ENCODE data around the gene SERPINA9.
A peak's percentile ranks its signal among the peaks of the same experiment; 100 is the strongest.
"Not testable (repeated sequence)": the region's sequence is repeated elsewhere in the genome, so short reads cannot be mapped to it uniquely, and the experiment has no call there.

SERPINA9 gene

DNA sequence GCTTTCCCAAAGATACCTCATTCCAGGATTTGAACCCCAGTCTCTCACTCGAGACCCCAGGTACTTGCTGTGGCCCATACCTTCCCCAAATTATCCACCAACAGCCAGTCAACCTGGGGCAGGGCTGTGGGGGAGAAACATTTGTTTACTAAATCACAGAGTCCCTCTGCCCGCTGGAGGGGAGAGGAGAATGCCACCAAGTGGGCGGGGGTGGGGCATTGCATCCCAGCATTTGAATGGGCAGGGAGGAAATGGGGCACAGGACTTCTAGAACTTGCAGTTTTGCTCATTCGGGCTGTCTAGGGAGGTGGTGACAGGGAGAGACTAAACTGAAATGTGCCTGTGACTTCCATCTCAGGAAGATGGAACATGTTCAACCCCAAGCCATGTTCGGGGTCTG is 10.9 kb upstream of the SERPINA9 start:
- DNase-seq (ENCODE audit: low spot score) = no peak

DNA sequence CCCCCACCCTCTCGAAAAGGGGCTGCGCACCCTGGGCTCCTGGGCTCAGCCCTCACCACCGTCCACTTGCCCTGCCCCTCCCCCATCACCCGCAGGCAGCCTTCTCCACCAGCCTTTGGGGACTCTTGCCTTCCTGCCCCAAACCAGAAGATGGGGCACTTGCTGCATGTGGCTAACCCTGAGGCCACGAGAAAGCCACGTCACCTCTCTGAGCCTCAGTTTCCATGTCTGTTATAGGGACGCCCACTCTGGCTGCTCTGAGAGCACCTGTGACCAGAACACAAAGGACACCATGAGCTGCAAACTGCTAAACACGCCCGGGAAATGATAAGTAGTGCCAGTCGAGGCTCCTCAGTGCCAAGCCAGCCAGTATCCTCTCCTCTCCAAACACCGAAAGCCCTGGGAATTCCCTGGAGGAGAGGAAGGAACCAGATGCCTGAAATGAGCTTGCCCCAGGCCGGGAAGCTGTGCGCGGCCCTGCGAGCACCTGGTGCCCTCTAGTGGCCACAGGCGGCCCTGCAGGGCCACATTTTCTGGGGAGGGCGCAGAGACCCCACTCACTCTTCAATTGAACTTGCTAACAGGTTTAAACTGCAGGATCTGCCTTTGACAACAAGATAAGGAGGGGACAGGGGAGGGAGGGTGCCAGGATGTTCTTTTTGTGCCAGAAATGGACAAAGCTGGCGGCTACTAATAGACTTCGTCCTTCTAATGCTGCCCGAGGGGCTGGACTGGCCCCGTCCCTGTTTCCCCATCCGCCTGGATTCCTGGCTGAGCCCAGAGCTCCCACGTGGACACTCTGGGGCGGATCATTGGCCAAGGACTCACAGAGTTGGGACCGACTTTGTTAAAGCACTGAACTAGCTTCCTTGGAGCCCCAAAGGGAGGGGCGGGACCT is 10.2 kb upstream of the SERPINA9 start:
- DNase-seq (ENCODE audit: low spot score) = peak; percentile 63

DNA sequence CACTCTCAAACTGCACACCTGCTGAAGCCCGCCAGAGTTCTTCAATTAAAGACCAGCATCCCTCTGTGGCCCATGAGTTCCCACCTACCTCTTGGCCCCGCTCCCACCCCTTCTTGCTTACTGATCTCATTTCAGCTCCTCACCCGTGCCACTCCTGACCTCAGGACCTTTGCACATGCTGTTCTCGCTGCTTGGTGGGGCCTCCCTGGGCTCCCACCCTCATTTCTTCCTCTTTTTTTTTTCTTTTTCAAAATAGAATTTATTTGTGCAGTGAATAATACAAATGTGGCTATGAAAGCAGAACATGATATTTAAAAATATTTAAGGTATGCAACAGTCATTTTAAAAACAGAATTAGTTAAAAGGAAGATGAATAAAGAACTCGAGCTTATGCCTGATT is 8.5 kb upstream of the SERPINA9 start:
- DNase-seq (ENCODE audit: low spot score) = no peak

DNA sequence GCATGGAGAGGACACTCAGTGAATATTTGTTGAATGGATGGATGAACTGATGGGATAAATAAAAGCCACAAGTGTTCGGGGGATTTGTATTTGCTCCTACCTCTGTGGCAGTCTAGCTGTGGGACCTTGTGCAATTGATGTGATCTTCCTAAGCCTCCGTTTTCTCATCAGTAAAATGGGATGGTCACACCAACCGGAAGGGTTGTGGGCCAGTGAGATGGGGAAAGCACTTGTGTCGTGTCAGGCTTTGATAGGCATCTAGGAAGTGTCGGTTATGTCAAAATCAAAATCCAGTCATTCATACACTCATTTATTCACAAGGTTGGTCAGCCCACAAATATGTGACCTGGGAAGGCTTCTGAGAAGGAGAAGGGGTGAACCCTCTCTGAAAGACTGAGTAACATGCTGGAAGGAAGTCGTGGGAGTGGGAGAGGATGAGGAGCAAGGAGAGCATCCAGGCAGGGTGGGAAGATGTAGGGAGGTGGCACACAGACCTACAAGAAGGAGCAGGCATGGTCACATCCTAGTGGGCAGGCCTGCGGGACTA is 7.8 kb upstream of the SERPINA9 start:
- no peak for DNase-seq (ENCODE audit: low spot score)

DNA sequence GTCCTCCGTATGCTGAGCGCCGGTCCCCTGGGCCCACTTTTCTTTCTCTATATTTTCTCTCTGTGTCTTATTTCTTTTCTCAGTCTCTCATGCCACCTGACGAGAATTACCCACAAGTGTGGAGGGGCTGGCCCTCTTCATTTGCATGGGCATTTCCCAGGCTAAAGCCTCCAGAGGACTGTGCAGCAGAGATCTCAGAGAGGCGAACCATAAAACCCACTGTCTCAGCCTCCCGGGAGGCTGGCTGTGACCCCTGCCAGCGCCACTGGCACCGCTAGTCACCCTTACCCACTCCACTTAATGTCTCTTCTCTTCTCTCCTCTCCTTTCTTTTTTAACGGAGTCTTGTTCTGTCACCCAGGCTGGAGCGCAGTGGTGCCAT is 7.1 kb upstream of the SERPINA9 start:
- no peak for DNase-seq (ENCODE audit: low spot score)

DNA sequence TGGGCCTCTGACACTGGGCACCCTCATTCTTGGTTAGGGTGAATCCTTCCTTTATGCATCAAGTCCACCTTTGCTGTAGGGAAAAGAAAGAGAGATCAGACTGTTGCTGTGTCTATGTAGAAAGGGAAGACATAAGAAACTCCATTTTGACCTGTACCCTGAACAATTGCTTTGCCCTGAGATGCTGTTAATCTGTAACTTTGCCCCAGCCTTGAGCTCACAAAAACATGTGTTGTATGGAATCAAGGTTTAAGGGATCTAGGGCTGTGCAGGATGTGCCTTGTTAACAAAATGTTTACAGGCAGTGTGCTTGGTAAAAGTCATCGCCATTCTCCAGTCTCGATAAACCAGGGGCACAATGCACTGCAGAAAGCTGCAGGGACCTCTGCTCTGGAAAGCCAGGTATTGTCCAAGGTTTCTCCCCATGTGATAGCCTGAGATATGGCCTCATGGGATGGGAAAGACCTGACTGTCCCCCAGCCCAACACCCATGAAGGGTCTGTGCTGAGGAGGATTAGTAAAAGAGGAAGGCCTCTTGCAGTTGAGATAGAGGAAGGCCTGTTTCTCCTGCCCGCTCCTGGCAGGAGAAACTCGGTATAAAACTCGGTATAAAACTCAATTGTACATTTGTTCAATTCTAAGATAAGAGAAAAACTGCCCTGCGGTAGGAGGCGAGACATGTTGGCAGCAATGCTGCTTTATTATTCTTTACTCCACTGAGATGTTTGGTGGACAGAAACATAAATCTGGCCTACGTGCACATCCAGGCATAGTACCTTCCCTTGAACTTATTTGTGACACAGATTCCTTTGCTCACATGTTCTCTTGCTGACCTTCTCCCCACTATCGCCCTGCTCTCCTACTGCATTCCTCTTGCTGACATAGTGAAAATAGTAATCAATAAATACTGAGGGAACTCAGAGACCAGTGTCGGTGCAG is 6.4 kb upstream of the SERPINA9 start:
- DNase-seq (ENCODE audit: low spot score) = not testable (repeated sequence)

DNA sequence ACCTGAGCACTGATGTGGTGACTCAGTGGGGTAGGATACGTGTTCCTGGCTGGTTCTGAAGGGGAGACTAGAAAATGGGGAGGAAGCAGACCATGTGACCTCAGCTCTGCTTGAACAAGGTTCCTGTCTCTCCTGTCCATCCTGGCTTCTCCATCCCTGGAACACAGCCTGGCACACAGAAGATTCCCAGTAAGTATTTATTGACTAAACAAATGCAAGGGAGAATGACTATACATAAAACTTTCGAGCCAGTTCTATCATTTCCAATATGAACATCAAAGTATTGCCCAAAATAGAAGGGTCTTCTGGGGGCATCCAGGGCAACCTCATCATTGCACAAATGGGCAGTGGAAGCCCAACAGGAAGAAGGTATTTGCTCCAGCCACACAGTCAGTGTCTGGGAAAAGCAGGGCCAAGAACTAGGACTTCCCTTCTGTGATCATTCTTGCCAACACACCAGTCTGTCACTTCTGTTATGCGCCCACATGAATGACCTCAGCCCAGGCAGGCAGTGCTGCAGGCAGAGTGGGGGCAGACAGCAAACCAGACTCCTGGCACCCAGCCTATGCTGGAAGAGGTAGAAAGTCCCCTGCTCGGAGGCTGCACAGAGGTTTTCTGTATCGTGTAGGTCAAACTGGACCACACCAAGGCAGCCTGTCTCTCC is 5.6 kb upstream of the SERPINA9 start:
- DNase-seq (ENCODE audit: low spot score) = peak; percentile 16

DNA sequence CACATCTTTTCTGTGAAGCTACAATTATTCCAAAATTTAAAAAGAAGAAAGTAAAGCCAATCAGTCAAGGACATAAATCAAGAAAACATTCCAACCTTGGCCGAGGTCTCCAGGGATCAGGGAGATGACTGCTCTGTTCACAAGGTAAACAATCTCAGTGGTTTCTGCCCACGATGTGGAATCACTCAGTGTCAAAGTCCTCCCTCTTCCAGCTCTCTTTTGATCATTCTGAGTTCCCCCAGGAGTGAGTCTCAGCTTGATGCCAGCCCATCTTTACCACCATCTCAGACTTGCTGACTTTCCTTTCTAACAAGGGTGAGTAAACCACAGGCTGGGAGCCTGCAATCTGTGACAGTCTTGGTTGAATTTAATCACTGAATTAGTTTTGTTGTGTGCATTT is 4.8 kb upstream of the SERPINA9 start:
- DNase-seq (ENCODE audit: low spot score) = no peak

DNA sequence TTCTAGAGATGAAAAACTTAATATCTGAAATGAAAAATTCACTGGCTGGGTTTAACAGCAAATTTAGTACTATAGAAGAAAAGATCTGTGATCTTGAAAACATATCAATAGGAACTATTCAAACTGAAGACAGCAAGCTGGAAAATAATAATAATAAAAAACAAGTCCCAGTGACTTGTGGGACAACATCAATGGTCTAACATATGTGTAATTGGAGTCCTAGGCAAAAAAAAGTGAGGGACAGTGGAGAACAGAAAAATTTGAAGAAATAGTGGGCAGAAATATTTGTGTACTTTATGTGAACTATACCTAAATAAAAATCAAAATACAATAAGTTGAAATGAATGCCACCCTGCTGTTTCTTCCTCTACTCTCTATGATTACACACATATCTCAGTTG is 2.4 kb upstream of the SERPINA9 start:
- DNase-seq (ENCODE audit: low spot score) = no peak

DNA sequence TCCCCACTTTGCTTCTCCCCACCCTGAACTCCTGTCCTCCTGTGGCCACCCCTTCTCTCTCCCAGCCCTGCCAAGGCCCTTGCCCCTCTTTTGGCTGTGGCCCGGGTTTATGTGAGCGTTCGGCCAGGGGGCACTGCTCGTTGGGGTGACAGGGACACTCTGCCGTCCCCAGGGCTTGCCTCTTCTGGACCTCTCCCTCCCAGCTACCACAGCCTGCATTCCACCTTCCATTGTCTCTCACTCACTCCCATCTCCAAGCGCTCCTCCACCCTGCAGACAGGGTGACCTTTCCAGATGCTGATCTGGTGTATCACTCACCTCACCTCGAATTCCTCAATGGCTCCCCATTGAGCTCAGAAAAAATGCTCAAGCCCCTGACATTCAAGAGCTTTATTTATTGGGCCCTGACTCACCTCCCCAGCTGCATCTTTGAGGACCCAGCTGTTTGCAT is 1.4 kb downstream of the SERPINA9 start:
- peak; percentile 26 for DNase-seq (ENCODE audit: low spot score)

DNA sequence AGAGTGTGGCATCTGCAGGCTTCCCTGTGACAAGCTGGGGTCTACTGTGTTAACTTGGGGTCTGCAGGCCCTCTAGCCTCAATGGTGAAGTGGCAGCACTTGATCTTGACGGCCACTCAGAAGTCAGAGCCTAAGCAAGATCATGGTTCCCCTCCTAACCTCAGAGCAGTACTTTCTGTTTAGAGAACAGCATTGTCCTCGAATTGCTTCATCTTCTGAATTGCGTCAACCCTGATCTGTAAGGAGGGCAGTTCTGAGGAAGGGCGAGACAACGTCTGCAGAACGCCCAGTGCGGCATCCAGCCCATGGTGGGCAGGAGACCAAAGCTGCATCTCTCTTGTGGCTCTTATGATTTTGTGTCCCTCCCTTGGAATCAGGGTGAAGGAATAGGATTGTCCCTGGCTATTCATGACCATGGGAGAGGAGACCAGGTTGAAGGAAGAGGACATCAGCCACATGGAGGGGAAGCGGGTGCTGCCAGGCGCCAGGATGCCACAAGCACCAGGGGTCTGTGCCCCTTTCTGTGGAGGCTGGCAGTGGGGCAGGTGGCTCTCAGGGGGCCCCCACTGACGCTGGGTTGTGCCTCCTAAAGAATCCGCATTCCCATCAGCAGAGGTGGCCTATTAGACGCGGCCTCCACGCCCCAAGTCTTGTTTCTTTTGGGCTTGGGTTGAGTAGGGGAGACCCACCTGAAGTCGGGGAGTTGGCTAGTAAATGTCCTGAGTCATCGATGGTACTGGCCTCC is 2.2 kb downstream of the SERPINA9 start:
- DNase-seq (ENCODE audit: low spot score) = no peak

DNA sequence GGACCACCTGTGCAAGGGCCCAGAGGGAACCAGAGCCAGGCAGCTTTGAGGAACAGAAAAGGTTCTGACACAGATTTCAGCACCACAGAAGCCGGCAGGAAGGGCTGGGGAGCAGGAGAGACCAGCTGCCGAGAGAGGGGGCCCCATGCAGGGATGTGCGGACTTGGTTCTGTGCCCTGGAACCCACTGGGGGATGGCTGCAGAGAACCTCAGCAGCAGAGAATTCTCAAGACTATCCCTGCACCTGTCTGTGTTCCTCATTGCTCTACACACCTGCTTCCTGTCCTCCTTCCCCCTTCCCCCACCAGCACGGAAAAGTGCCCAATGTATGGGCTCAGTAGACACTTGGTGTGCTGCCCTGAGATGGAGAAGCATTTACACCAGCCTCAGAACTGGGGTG is 3.2 kb downstream of the SERPINA9 start:
- no peak for DNase-seq (ENCODE audit: low spot score)

DNA sequence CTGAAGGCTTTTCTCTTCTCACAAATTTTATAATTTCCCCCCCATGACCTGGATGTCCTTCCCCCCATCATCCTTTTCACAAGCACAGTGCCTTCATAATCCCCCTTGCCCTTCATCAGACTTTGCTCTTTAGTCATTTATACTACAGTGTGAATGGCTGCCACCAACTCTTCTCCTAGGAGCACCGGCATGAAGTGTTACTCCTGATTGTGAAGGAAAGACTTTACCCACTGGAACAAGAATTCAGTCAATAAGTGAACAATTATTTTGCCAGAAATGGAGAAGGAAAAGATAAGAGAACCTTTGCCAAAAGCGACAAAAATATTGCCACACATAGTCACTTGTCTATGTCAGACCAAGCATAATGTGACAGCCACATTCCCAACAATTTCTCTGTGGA is 5.0 kb downstream of the SERPINA9 start:
- DNase-seq (ENCODE audit: low spot score) = no peak

DNA sequence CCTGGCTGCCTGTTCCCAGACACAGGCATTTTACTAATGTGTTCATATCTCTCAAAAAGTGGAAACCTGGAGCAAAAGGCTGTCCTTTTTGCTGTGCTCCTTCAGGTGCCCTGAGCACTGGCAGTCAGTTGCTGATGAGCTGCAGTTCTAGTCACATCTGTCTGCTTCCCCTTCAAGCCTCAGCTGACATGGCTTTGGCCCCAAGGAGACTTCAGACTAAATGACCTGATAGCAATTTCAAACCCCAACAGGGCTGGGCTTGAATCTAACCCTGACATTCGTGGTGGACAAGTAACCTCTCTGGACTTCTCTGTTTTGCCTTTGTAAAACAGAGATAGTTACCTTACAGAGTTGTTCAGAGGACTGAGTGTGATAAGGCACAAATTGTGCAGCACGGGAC is 5.7 kb downstream of the SERPINA9 start:
- DNase-seq (ENCODE audit: low spot score) = no peak

DNA sequence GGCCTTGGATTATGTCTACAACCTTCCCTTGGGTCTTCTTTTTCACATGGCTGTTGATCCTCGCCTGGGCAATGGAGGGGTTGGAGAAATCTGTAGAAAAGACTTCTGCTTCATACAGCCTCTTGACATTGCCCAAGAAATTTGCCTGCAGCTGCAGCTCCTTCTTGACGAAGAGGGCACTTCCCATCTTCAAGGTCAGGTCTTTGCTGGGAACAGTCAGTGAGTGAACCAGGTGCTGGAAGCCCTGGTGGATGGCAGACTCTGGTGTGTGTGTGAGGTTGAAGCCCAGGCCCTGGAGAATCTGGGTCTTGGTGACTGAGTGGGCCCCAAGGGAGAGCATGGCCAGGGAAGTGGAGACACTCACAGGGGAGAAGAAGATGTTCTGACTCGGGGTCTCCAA is 6.7 kb downstream of the SERPINA9 start:
- no peak for DNase-seq (ENCODE audit: low spot score)

DNA sequence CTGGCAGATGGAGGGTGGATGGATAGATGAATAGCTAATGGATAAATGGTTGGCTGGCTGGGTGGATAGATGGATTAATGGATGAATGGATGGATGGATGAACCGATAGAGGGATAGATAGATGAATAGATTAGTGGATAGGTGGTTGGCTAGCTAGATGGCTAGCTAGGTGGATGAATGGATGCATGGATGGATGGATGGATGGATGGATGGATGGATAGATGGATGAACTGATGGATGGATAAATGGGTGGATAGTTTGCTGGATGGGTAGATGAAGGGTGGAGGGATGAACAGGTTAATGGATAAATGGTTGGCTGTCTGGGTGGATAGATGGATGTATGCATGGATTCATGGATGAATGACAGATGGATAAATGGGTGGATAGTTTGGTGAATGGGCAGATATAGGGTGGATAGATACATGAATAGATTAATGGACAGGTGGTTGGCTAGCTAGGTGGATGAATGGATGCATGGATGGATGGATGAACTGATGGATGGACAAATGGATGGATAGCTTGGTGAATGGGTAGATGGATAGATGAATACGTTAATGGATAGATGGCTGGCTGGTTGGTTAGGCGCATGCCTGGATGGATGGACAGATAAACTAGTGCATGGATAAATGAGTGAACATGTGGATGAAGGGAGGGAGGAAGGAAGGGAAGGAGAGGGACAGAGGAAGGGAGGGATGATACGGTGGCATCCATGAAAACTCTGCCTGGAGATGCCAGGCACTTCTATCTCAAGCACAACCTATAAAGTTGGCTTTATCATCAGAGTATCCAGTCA is 8.1 kb downstream of the SERPINA9 start:
- no peak for DNase-seq (ENCODE audit: low spot score)

DNA sequence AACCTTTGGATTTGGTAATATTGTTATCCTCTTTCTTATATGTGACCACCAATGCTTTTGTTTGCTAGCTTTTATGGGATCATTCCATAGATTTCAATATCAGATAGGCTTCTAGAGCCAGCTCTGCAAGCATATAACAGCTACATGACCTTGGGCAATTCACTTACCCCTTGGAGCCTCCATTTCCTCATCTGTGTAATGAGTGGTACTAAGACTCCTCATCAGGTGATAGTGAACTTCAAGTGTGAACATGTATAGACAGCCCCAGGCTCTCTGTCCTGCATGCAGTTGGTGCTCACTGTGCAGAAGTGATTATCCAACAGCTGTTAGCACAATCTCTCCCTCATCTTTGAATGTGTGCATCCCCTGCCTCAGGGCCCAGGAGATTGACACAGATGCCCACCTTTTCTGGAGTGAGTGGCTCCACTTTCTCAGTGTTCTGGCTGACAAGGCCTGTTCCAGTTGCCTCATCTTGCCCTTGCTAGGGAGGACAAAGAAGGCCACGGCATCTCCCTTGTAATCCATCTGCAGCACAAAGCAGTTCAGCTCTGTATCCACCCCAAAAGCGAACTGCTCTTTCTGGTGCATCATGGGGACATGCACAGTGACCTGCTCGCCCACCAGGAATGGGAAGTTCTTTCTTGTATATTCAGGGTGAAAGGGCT is 9.2 kb downstream of the SERPINA9 start:
- DNase-seq (ENCODE audit: low spot score) = no peak

DNA sequence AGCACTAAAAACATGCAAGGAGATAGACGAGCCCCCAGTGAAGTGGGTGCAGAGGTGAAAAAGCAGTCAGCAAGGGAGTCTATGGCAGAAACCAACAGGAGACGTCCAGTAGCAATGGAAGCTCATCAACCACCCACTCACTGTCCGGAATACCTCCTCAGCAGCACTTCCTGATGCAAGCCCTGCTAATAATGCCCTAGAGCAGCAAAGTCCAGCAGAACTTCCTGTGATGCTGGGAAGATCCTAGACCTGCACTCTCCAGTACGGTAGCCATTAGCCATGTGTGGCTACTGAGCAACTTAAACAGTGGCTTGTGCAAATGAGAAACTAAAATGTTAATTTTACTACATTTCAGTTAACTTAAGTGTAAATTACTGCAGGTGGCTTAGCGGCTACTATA is 11.0 kb downstream of the SERPINA9 start:
- DNase-seq (ENCODE audit: low spot score) = no peak

DNA sequence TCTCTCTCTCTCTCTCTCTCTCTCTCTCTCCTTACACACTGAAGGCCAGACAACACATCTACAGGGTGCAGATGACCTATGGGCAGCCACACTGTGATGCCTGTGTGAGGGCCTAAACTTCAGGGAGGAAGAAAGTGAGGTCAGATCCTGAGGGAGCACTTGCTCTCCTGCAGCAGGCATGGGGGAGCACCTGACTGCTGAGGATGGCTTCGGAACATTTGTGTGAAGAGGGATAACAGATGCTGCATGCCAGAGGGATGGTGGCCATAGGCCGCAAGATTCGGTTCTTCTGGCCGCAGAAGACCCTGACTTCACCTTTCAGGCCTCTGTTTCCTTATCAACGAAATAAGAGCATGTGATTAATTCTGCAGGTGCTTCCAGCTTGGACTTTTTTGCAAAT is 11.7 kb downstream of the SERPINA9 start:
- DNase-seq (ENCODE audit: low spot score) = no peak
